ENCODE measurements around the gene NUTM2F.
"Not testable (repeated sequence)": the region's sequence is repeated elsewhere in the genome, so short reads cannot be mapped to it uniquely, and the experiment has no call there.

The NUTM2F gene

DNA sequence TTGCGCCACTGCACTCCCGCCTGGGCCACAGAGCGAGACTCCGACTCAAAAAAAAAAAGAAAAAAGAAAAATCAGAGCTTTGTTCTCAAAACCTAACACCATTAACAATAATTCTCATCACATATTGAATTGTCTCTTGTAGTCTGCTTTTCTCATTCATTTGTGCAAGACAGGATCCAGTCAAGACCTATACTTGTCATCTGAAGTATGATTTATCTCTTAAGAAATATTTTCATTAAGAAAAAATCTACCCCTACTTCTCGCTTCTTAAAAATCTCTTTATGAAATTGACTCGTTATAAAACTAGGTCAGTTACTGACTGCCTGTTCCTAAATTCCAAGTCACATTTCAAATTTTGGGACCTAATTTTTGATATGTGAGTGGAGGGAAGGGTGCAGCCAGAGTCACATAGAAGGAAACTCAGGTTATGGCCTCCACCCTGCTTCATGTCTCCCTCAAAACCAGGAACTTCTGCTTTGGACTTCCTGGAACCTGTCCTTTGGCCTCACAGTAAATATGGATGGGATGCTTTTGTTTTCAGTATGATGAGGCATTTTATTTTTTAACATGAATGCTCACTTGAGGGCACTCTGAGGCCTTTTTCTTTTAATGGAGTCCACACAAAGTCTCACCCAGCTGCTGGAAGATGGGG lies 50.4 kb downstream of the NUTM2F start:
- FAIRE-seq (no peak), DNase-seq (ENCODE audit: insufficient read length, low spot score) (no peak)
- TF ChIP-seq, protein P1, sequence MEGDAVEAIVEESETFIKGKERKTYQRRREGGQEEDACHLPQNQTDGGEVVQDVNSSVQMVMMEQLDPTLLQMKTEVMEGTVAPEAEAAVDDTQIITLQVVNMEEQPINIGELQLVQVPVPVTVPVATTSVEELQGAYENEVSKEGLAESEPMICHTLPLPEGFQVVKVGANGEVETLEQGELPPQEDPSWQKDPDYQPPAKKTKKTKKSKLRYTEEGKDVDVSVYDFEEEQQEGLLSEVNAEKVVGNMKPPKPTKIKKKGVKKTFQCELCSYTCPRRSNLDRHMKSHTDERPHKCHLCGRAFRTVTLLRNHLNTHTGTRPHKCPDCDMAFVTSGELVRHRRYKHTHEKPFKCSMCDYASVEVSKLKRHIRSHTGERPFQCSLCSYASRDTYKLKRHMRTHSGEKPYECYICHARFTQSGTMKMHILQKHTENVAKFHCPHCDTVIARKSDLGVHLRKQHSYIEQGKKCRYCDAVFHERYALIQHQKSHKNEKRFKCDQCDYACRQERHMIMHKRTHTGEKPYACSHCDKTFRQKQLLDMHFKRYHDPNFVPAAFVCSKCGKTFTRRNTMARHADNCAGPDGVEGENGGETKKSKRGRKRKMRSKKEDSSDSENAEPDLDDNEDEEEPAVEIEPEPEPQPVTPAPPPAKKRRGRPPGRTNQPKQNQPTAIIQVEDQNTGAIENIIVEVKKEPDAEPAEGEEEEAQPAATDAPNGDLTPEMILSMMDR (IDR thresholded peaks at IDR 0.05; ENCODE audit: insufficient read depth, missing control alignments) = no peak

DNA sequence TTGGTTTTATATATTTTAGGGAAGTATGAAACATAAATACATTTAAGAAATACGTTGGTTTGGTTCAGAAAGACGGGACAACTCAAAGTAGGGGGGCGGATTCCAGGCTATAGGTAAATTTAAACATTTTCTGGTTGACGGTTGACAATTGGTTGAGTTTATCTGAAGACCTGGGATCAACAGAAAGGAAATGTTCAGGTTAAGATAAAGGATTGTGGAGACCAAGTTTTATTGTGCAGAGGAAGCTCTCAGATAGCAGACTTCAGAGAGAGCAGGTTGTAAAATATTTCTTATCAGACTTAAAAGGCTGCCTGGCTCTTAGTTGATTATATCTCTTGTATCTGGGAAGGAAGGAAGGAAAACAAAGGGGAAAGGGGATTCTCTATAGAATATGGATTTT lies 51.4 kb downstream of the NUTM2F start:
- not testable (repeated sequence) for FAIRE-seq; DNase-seq (ENCODE audit: insufficient read length, low spot score)

DNA sequence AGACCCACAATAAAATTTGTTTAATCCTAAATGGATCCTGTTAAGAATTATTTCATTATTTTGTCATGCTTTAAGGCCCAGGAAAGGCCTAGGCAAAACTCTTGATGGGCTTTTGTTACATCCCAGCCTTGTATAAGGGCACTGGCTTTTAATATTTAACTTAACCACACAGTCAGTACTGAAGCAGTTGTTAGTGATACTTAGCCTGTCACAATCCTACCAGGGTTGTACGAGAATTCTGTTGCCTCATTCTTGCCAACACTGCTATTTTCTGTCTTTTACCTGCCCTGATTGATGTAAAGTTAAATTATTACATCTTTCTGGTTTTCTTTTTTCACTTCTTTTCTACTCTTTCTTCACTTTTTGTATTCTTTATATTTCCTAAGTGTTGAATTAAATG lies 58.4 kb downstream of the NUTM2F start:
- DNase-seq (ENCODE audit: insufficient read length, low spot score) (no peak), FAIRE-seq (no peak)
- TF ChIP-seq, protein P1 (IDR thresholded peaks at IDR 0.05; ENCODE audit: insufficient read depth, missing control alignments) = no peak

DNA sequence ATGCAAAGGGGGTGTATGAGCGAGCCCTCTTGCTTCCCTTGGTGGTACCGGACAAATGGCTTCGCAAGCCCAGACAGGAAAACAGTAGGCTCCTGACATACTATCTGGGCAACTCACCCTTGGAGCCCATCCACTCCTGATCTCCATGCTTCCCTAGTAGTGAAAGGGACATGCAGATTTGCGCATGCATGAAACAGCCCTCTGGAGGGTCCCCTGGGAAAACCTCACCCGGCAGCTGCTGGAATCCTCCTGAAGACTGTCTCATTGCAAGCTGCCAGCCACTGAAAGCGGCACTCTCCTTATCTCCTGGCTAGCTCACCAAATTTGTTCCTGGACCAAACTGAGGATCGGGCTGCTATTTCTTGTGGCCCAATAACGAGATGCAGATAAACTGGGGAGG lies 59.2 kb downstream of the NUTM2F start:
- DNase-seq (ENCODE audit: insufficient read length, low spot score) (no peak), FAIRE-seq (no peak)
- TF ChIP-seq, protein P1 (IDR thresholded peaks at IDR 0.05; ENCODE audit: insufficient read depth, missing control alignments) = no peak

Measured in D721Med (cell line).